HCT116 (cell line): ENCODE results near the gene DNM3. TPM values are rescaled to one million over a fixed set of nuclear protein-coding genes. Genes with fewer than 3 reads are reported as not detected.

Experiments
- ATAC-seq: fragments of 200-7000 bp; cut with Tn5 transposase; 2 replicates; pipeline ENCODE4 v1.9.1; 2020; ENCODE audit warnings: mild to moderate bottlenecking, moderate library complexity
- BruUV-seq: library from RNA; stranded (reverse); fragments of 400-500 nt; replicated peaks from 2 replicates; lab custom pipeline; 2021; lab: Mats Ljungman, UMichigan
- CTCF ChIA-PET: fragments of 300-600 bp; sonication (Branson Sonifier 250); formaldehyde crosslinking; loops from one replicate; lab custom pipeline; 2021; ENCODE audit warnings: antibody characterized with exemption; lab: Charles Lee
- POLR2A ChIA-PET: fragments of 300-600, 350-600 bp; sonication (Branson Sonifier 250); formaldehyde crosslinking; loops from one replicate; lab custom pipeline; 2021; ENCODE audit warnings: antibody characterized with exemption; lab: Charles Lee
- RAD21 ChIA-PET, 2 experiments: fragments of 300-600 bp; sonication (Branson Sonifier 250); formaldehyde crosslinking; loops; one replicate each; lab custom pipeline; 2023; ENCODE audit warnings: low total read pairs in 2 of 2; ENCODE audit not compliant: uncharacterized antibody in 2 of 2, unreplicated experiment in 2 of 2, low non-redundant PET in 1 of 2; lab: Charles Lee
- DNase-seq: peaks from one replicate; pipeline ENCODE4 v3.0.0-alpha.2; 2010; ENCODE audit warnings: low read depth, low spot score
- H2AFZ ChIP-seq: fragments of 200-600 bp; shearing (Covaris generic), sonication (generic); 2 replicates; pipeline ENCODE4 v1.6.1; 2017; ENCODE audit warnings: low read depth, mixed run types, mixed read lengths, antibody characterized with exemption, low read length; ENCODE audit not compliant: poor library complexity, severe bottlenecking
- H3K27ac ChIP-seq: 2 replicates; pipeline ENCODE4 v1.5.1; 2012; ENCODE audit warnings: low read depth, low read length
- H3K27me3 ChIP-seq: fragments of 200-600 bp; sonication (generic); 2 replicates; pipeline ENCODE4 v1.6.1; 2016; ENCODE audit warnings: mixed run types, low read length, mixed read lengths; ENCODE audit not compliant: insufficient read depth
- H3K36me3 ChIP-seq, 2 experiments: fragments of 200-500 bp in 1 of 2; fragments of 200-600 bp in 1 of 2; sonication (Bioruptor generic) in 1 of 2; sonication (generic) in 1 of 2; 2 replicates each; pipeline versions ENCODE4 v1.5.1 to v1.6.1; 2014 to 2016; ENCODE audit warnings: low read length in 2 of 2, inconsistent platforms in 1 of 2, mixed read lengths in 1 of 2, mixed run types in 1 of 2; ENCODE audit not compliant: insufficient read depth in 2 of 2, control insufficient read depth in 1 of 2
- H3K4me1 ChIP-seq, 2 experiments: fragments of 200-600 bp in 1 of 2; sonication (generic) in 1 of 2; 2 replicates each; pipeline versions ENCODE4 v1.5.1 to v1.6.1; 2012 to 2017; ENCODE audit warnings: low read length in 2 of 2, inconsistent platforms in 1 of 2, mild to moderate bottlenecking in 1 of 2, mixed read lengths in 1 of 2, mixed run types in 1 of 2, moderate library complexity in 1 of 2; ENCODE audit not compliant: insufficient read depth in 2 of 2, control insufficient read depth in 1 of 2
- H3K4me2 ChIP-seq: fragments of 200-600 bp; sonication (generic); 2 replicates; pipeline ENCODE4 v1.6.1; 2017; ENCODE audit warnings: mixed run types, low read length, mixed read lengths
- H3K4me3 ChIP-seq, 2 experiments: fragments of 200-600 bp in 1 of 2; sonication (generic) in 1 of 2; replicated peaks in 1 of 2; 2 replicates each; pipeline ENCODE4 v1.5.1; 2011 to 2016; ENCODE audit warnings: low read length in 2 of 2, control low read depth in 1 of 2, low read depth in 1 of 2, mild to moderate bottlenecking in 1 of 2, mixed read lengths in 1 of 2, mixed run types in 1 of 2
- H3K79me2 ChIP-seq: fragments of 200-600 bp; sonication (generic); 2 replicates; pipeline ENCODE4 v1.6.1; 2017; ENCODE audit warnings: mild to moderate bottlenecking, mixed run types, low read length, moderate library complexity, mixed read lengths; ENCODE audit not compliant: insufficient read depth
- H3K9ac ChIP-seq: fragments of 200-600 bp; sonication (generic); 2 replicates; pipeline ENCODE4 v1.6.1; 2016; ENCODE audit warnings: low read length, mixed read lengths
- H3K9me2 ChIP-seq: fragments of 200-600 bp; sonication (generic), shearing (Covaris generic); 2 replicates; pipeline ENCODE4 v1.6.1; 2017; ENCODE audit warnings: mixed run types, mild to moderate bottlenecking, moderate library complexity; ENCODE audit not compliant: insufficient read depth
- H3K9me3 ChIP-seq, 2 experiments: fragments of 200-500 bp in 1 of 2; fragments of 200-600 bp in 1 of 2; sonication (Bioruptor generic) in 1 of 2; sonication (generic) in 1 of 2; 2 replicates each; pipeline ENCODE4 v1.6.1; 2014 to 2017; ENCODE audit warnings: low read length in 2 of 2, mixed read lengths in 2 of 2, inconsistent platforms in 1 of 2, low read depth in 1 of 2, mild to moderate bottlenecking in 1 of 2, mixed run types in 1 of 2, moderate library complexity in 1 of 2; ENCODE audit not compliant: control insufficient read depth in 1 of 2, insufficient read depth in 1 of 2
- H4K20me1 ChIP-seq: fragments of 200-600 bp; sonication (generic), shearing (Covaris generic); 2 replicates; pipeline ENCODE4 v1.6.1; 2017; ENCODE audit warnings: mixed run types, mild to moderate bottlenecking, moderate library complexity; ENCODE audit not compliant: insufficient read depth
- ATF3 ChIP-seq: IDR thresholded peaks from 2 replicates; pipeline ENCODE4 v1.6.1; 2012
- CBX3 ChIP-seq: IDR thresholded peaks from 2 replicates; pipeline ENCODE4 v1.6.1; 2012; ENCODE audit warnings: low read depth
- CEBPB ChIP-seq: IDR thresholded peaks from 2 replicates; pipeline ENCODE4 v1.6.1; 2012; ENCODE audit warnings: low read depth
- EZH2 ChIP-seq: fragments of 200-600 bp; sonication (generic); IDR thresholded peaks from 2 replicates; pipeline ENCODE4 v1.6.1; 2017; ENCODE audit warnings: antibody characterized with exemption, mixed run types
- FOSL1 ChIP-seq: IDR thresholded peaks from 2 replicates; pipeline ENCODE4 v1.6.1; 2012; ENCODE audit warnings: low read depth
- JUND ChIP-seq: IDR thresholded peaks from 2 replicates; pipeline ENCODE4 v1.6.1; 2012
- MAX ChIP-seq: IDR thresholded peaks from 2 replicates; pipeline ENCODE4 v1.6.1; 2012
- POLR2A ChIP-seq: IDR thresholded peaks from 2 replicates; pipeline ENCODE4 v1.7.0; 2011; ENCODE audit warnings: borderline replicate concordance; ENCODE audit not compliant: insufficient read depth, insufficient read length; ENCODE audit errors: extremely low read depth
- POLR2AphosphoS5 ChIP-seq: IDR thresholded peaks from 2 replicates; pipeline ENCODE4 v1.6.1; 2011; ENCODE audit warnings: mild to moderate bottlenecking, low read depth, low read length, moderate library complexity
- REST ChIP-seq: IDR thresholded peaks from 2 replicates; pipeline ENCODE4 v1.6.1; 2012; ENCODE audit warnings: low read depth
- SRF ChIP-seq: IDR thresholded peaks from 2 replicates; pipeline ENCODE4 v1.6.1; 2012; ENCODE audit warnings: low read depth
- ZBTB33 ChIP-seq: IDR thresholded peaks from 2 replicates; pipeline ENCODE4 v1.6.1; 2011; ENCODE audit warnings: mild to moderate bottlenecking, low read length, moderate library complexity; ENCODE audit not compliant: insufficient replicate concordance; ENCODE audit errors: extremely low read depth
- ZFX ChIP-seq: fragments of 450-650 bp; IDR thresholded peaks from 2 replicates; pipeline ENCODE4 v1.6.1; 2017
- intact Hi-C: fragments of 100-400 bp; cut with micrococcal nuclease; formaldehyde crosslinking; loops from 2 replicates; pipeline ENCODE4 v1.10.0; 2022
- total RNA-seq: library from RNA; stranded (reverse); gene quantifications from one replicate; pipeline ENCODE4 v1.2.1, GENCODE V29; 2021; ENCODE audit not compliant: unreplicated experiment

DNM3 gene
- total RNA-seq, 1 experiment from 2014 or later, result 3.1 TPM

GRCh38 chr1:172442404-172442803, 601.1 kb downstream of the DNM3 start:
- no peaks in the 10 kb centered on the region for H3K9me2 ChIP-seq
- no peak overlapping the region for H3K27ac ChIP-seq
- H3K4me3 ChIP-seq, result peak overlapping the region in 1 of 2 experiments; percentile 81; a peak in 2 of 4 replicates
- no peak overlapping the region for H2AFZ ChIP-seq
- CTCF ChIA-PET, result interaction anchor here (0.9 to 1.2 kb wide), 2 partner anchors 9 to 24 kb away, joined by 3 to 4 read pairs; no protein-coding TSS in a partner anchor
- peak overlapping the region; percentile 66 for H3K4me2 ChIP-seq
- peaks cover 4 to 13% of the 10 kb centered on the region in 2 experiments; a peak in 2 of 4 replicates for H3K4me1 ChIP-seq
- POLR2A ChIA-PET, result no interaction called here
- H3K9me3 ChIP-seq, result no peaks in the 10 kb centered on the region
- no peaks in the 10 kb centered on the region for H3K27me3 ChIP-seq
- H4K20me1 ChIP-seq, result no peaks in the 10 kb centered on the region
- DNase-seq (no peak), ATAC-seq (no peak)
- RAD21 ChIA-PET, result no interaction called here
- H3K79me2 ChIP-seq, result peaks cover 19% of the 10 kb centered on the region
- H3K36me3 ChIP-seq, result no peaks in the 10 kb centered on the region; a peak in 1 of 4 replicates
- H3K9ac ChIP-seq, result no peak overlapping the region
- intact Hi-C loops, result loop anchor here (2.0 to 5.0 kb wide), 2 partner anchors 440 to 798 kb away; no protein-coding TSS in a partner anchor
- no TSS peak for BruUV-seq
- TF ChIP-seq JUND (no peak), SRF (no peak), MAX (no peak), ATF3 (no peak), EZH2 (no peak), FOSL1 (no peak), ZFX (no peak), POLR2A (no peak), CBX3 (no peak), REST (no peak), POLR2AphosphoS5 (no peak), ZBTB33 (no peak), CEBPB (no peak)
